Smooth muscle cell (in vitro differentiated cells): ENCODE measurements around the gene KREMEN2. TPM values are rescaled to one million over a fixed set of nuclear protein-coding genes. Genes with fewer than 3 reads are reported as not detected.

ENCODE experiments used
- DNase-seq: peaks from one replicate; lab custom pipeline; 2025; ENCODE audit not compliant: unreplicated experiment; lab: John Stamatoyannopoulos, UW
- H2AFZ ChIP-seq: fragments of 200-600 bp; sonication (generic); 2 replicates; pipeline ENCODE4 v1.6.0; 2016; ENCODE audit warnings: antibody characterized with exemption, low read depth, mild to moderate bottlenecking
- H3F3A ChIP-seq: fragments of 200-600 bp; sonication (generic); 2 replicates; pipeline ENCODE4 v1.6.0; 2017; ENCODE audit warnings: antibody characterized with exemption, low read depth
- H3K27ac ChIP-seq: fragments of 200-600 bp; sonication (generic); 2 replicates; pipeline ENCODE4 v1.5.1; 2016; ENCODE audit warnings: low read depth, mild to moderate bottlenecking
- H3K27me3 ChIP-seq: fragments of 200-600 bp; sonication (generic); 2 replicates; pipeline ENCODE4 v1.6.1; 2016; ENCODE audit warnings: low read depth, mild to moderate bottlenecking
- H3K36me3 ChIP-seq: fragments of 200-600 bp; sonication (generic); 2 replicates; pipeline ENCODE4 v1.5.1; 2016; ENCODE audit warnings: low read depth
- H3K4me1 ChIP-seq: fragments of 200-600 bp; sonication (generic); 2 replicates; pipeline ENCODE4 v1.5.1; 2016; ENCODE audit warnings: low read depth
- H3K4me2 ChIP-seq: fragments of 200-600 bp; sonication (generic); 2 replicates; pipeline ENCODE4 v1.6.0; 2016; ENCODE audit warnings: mild to moderate bottlenecking
- H3K4me3 ChIP-seq: fragments of 200-600 bp; sonication (generic); 2 replicates; pipeline ENCODE4 v1.5.1; 2016; ENCODE audit warnings: mild to moderate bottlenecking
- H3K79me2 ChIP-seq: fragments of 200-600 bp; sonication (generic); 2 replicates; pipeline ENCODE4 v1.6.0; 2016; ENCODE audit warnings: low read depth, mild to moderate bottlenecking
- H3K9ac ChIP-seq: fragments of 200-600 bp; sonication (generic); 2 replicates; pipeline ENCODE4 v1.6.0; 2016; ENCODE audit warnings: low read depth
- H3K9me3 ChIP-seq: fragments of 200-600 bp; sonication (generic); replicated peaks from 2 replicates; pipeline ENCODE4 v1.5.1; 2016; ENCODE audit warnings: low read depth
- H4K20me1 ChIP-seq: fragments of 200-600 bp; sonication (generic); 2 replicates; pipeline ENCODE4 v1.6.0; 2016; ENCODE audit warnings: low read depth
- WGBS: methylation state at CpG from one replicate; pipeline ENCODE4 v1.1.7; 2016; ENCODE audit warnings: low lambda C conversion rate; 5-methylcytosine and 5-hydroxymethylcytosine counted together
- polyA plus RNA-seq: library from polyadenylated mRNA; unstranded; fragments of >200 nt; fragmentation: Nextera tagmentation; extraction: Ambion mirVana; gene quantifications from 2 replicates; pipeline ENCODE4 v1.2.1, GENCODE V29; 2016
- total RNA-seq: library from RNA; depleted of rRNA; stranded (reverse); fragments of >200 nt; gene quantifications from 2 replicates; pipeline ENCODE4 v1.2.3, GENCODE V29; 2014
- TF ChIP-seq, protein P1 (sequence below): fragments of 200-600 bp; sonication (generic); IDR thresholded peaks from 2 replicates; pipeline ENCODE4 v1.5.1; 2017; ENCODE audit warnings: borderline replicate concordance, mild to moderate bottlenecking, antibody characterized with exemption; ENCODE audit not compliant: insufficient read depth, poor library complexity, severe bottlenecking

The KREMEN2 gene
- total and polyA plus RNA-seq, 2 experiments from 2014 or later = 0.27 to 2.0 TPM

GRCh38 chr16:2968738-2969544 is 4.9 kb downstream of the KREMEN2 start, which contains the start of gene PAQR4:
TSS of gene PAQR4 (plus strand) at chr16:2969348. CDS start at chr16:2969675, 327 bp downstream.
- Histone ChIP-seq H4K20me1 (peaks cover 11% of the 10 kb centered on the region), H3K9me3 (no peaks in the 10 kb centered on the region), H3K4me2 (peak within 1 kb of the TSS; percentile 98), H3K27me3 (peaks cover 40% of the 10 kb centered on the region), H3K4me3 (peak within 1 kb of the TSS; percentile 63), H3K9ac (no peak within 1 kb of the TSS), H3K79me2 (no peaks in the 10 kb centered on the region), H3K4me1 (peaks cover 8% of the 10 kb centered on the region), H3F3A (no peaks in the 10 kb centered on the region), H3K27ac (no peak within 1 kb of the TSS), H2AFZ (peak within 1 kb of the TSS; percentile 84), H3K36me3 (no peaks in the 10 kb centered on the region)
- 2% methylated on average over 89 of the region's 98 CpGs for WGBS
- DNase-seq = peak; percentile 90
- TF ChIP-seq, protein P1, sequence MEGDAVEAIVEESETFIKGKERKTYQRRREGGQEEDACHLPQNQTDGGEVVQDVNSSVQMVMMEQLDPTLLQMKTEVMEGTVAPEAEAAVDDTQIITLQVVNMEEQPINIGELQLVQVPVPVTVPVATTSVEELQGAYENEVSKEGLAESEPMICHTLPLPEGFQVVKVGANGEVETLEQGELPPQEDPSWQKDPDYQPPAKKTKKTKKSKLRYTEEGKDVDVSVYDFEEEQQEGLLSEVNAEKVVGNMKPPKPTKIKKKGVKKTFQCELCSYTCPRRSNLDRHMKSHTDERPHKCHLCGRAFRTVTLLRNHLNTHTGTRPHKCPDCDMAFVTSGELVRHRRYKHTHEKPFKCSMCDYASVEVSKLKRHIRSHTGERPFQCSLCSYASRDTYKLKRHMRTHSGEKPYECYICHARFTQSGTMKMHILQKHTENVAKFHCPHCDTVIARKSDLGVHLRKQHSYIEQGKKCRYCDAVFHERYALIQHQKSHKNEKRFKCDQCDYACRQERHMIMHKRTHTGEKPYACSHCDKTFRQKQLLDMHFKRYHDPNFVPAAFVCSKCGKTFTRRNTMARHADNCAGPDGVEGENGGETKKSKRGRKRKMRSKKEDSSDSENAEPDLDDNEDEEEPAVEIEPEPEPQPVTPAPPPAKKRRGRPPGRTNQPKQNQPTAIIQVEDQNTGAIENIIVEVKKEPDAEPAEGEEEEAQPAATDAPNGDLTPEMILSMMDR = no peak

DNA sequence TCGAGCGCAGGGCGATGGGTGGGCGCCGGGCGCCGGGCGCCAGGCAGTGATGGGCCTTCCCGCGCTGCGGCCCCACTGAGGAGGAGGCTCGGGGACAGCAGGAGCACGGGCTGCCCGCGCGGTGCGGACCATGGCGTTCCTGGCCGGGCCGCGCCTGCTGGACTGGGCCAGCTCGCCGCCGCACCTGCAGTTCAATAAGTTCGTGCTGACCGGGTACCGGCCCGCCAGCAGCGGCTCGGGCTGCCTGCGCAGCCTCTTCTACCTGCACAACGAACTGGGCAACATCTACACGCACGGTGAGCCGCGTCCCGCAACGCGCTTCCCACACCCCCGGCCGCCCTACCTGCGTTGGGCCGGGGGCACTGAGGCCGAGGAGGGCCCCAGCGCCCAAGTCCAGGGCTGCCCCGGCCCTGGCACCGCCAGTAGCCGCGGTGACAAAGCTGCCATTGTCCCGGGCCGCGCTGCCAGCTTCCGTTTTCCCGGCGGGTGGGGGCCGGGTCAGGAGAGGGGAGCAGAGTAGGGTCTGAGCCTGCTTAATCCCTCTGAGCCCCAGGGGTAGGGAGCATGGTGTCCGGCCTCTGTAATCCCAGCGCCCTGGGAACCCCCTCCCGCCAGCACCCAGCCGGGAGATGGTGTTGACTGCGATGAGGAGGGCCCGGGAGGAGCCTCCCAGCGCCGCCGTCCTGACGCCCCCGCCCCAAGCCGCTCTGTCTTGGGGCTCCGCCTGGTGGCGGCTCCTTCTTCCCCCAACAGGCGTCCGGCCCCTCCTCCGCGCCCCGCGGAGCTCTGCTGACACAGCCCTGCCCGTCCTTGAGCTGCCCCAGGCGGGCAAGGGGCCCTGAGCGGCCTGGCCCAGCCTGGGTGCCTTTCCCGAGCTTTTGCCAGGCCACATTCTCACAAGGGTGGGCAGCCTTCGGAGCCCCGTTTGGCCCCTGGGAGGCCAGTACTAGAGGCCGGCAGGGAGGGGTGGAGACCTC is 5.8 kb downstream of the KREMEN2 start:
- 3% methylated on average over 68 of the region's 83 CpGs for WGBS

GRCh38 chr16:2970563-2970962 is 6.5 kb downstream of the KREMEN2 start:
- H3K27me3 ChIP-seq = peaks cover 24% of the 10 kb centered on the region
- H3K4me3 ChIP-seq = peak overlapping the region; percentile 63
- no peak overlapping the region for H3K9ac ChIP-seq
- H3K9me3 ChIP-seq = no peaks in the 10 kb centered on the region
- 88% methylated on average over 6 of the region's 6 CpGs for WGBS
- no peaks in the 10 kb centered on the region for H3K36me3 ChIP-seq
- H3K79me2 ChIP-seq = no peaks in the 10 kb centered on the region
- DNase-seq = no peak
- TF ChIP-seq, protein P1 = no peak
- H3F3A ChIP-seq = no peaks in the 10 kb centered on the region
- H3K27ac ChIP-seq = no peak overlapping the region
- H4K20me1 ChIP-seq = peaks cover 11% of the 10 kb centered on the region
- H3K4me2 ChIP-seq = peak overlapping the region; percentile 98
- no peaks in the 10 kb centered on the region for H3K4me1 ChIP-seq
- H2AFZ ChIP-seq = no peak overlapping the region

More for the DNA sequence above, 5.8 kb downstream of the KREMEN2 start:
- H3K4me2 ChIP-seq = peak overlapping the region; percentile 98
- peak overlapping the region; percentile 63 for H3K4me3 ChIP-seq
- no peaks in the 10 kb centered on the region for H3K4me1 ChIP-seq
- no peaks in the 10 kb centered on the region for H3K36me3 ChIP-seq
- no peak overlapping the region for H3K27ac ChIP-seq
- peak overlapping the region; percentile 84 for H2AFZ ChIP-seq
- H3K9ac ChIP-seq = no peak overlapping the region
- no peaks in the 10 kb centered on the region for H3F3A ChIP-seq
- DNase-seq = peak; percentile 10
- peaks cover 31% of the 10 kb centered on the region for H3K27me3 ChIP-seq
- no peaks in the 10 kb centered on the region for H3K79me2 ChIP-seq
- H4K20me1 ChIP-seq = peaks cover 11% of the 10 kb centered on the region
- TF ChIP-seq, protein P1 = peak; percentile 45
- H3K9me3 ChIP-seq = no peaks in the 10 kb centered on the region
